Endodermal cell (in vitro differentiated cells): ENCODE measurements around the gene SRP14. TPM values are rescaled to one million over a fixed set of nuclear protein-coding genes. Genes with fewer than 3 reads are reported as not detected.

Experiments used
- DNase-seq: peaks from one replicate; pipeline ENCODE4 v3.0.0-alpha.2; 2017
- H3K27ac ChIP-seq: 2 replicates; pipeline ENCODE4 v1.5.1; 2013; ENCODE audit warnings: mild to moderate bottlenecking, low read depth, low read length, moderate library complexity
- H3K27me3 ChIP-seq: 2 replicates; pipeline ENCODE4 v1.6.1; 2013; ENCODE audit warnings: mild to moderate bottlenecking, low read length, moderate library complexity; ENCODE audit not compliant: insufficient read depth, control insufficient read depth, poor library complexity, severe bottlenecking
- H3K36me3 ChIP-seq: 2 replicates; pipeline ENCODE4 v1.7.0; 2013; ENCODE audit warnings: mild to moderate bottlenecking, low read length, moderate library complexity; ENCODE audit not compliant: control insufficient read depth, insufficient read depth
- H3K4me1 ChIP-seq: one replicate; pipeline ENCODE4 v1.7.0; 2013; ENCODE audit warnings: low read length; ENCODE audit not compliant: control insufficient read depth, insufficient read depth
- H3K4me3 ChIP-seq: 2 replicates; pipeline ENCODE4 v1.5.1; 2013; ENCODE audit warnings: mild to moderate bottlenecking, low read length, moderate library complexity
- H3K9ac ChIP-seq: 2 replicates; pipeline ENCODE4 v1.6.1; 2013; ENCODE audit warnings: mild to moderate bottlenecking, low read length, moderate library complexity; ENCODE audit not compliant: poor library complexity, severe bottlenecking; ENCODE audit errors: extremely low read depth
- H3K9me3 ChIP-seq: 2 replicates; pipeline ENCODE4 v1.6.1; 2013; ENCODE audit warnings: mild to moderate bottlenecking, low read length, moderate library complexity; ENCODE audit not compliant: control insufficient read depth
- H3K27ac Mint-ChIP-seq: 2 replicates; pipeline ENCODE4 v1.8.0; 2020; ENCODE audit warnings: mixed read lengths
- H3K27me3 Mint-ChIP-seq: 2 replicates; pipeline ENCODE4 v1.8.0; 2021; ENCODE audit warnings: mild to moderate bottlenecking, mixed read lengths; ENCODE audit not compliant: insufficient read depth
- H3K36me3 Mint-ChIP-seq: 2 replicates; pipeline ENCODE4 v1.8.0; 2020; ENCODE audit warnings: low read depth, mixed read lengths
- H3K4me1 Mint-ChIP-seq: 2 replicates; pipeline ENCODE4 v1.8.0; 2020; ENCODE audit warnings: mixed read lengths
- H3K4me3 Mint-ChIP-seq: 2 replicates; pipeline ENCODE4 v1.8.0; 2020; ENCODE audit warnings: mild to moderate bottlenecking, moderate library complexity, mixed read lengths
- H3K9me3 Mint-ChIP-seq: 2 replicates; pipeline ENCODE4 v1.8.0; 2020; ENCODE audit warnings: mild to moderate bottlenecking, mixed read lengths
- CTCF ChIP-seq: fragments of 200-600 bp; sonication (generic); conservative IDR thresholded peaks from 2 replicates; pipeline ENCODE4 v1.5.0; 2021; ENCODE audit warnings: antibody characterized with exemption, mild to moderate bottlenecking
- WGBS, 2 experiments: methylation state at CpG; one replicate each; pipeline versions ENCODE4 v1.1.5 to v1.1.7; 2013; ENCODE audit warnings: missing lambda C conversion rate in 2 of 2, mixed read lengths in 1 of 2; ENCODE audit not compliant: insufficient coverage in 1 of 2, insufficient read length in 1 of 2; 5-methylcytosine and 5-hydroxymethylcytosine counted together
- total RNA-seq, 2 donors: library from RNA; stranded (reverse); fragmentation: NEBNext Ultra II Directional in 1 of 2; extraction: Animal tissue kit (Norgen Biotek cat#: 25700) in 1 of 2; gene quantifications; 2 replicates in 1 of 2; 3 replicates in 1 of 2; pipeline ENCODE4 v1.2.1, GENCODE V29; 2021

SRP14 gene
- total RNA-seq, 2 donors from 2014 or later = 237 to 293 TPM

GRCh38 chr15:40008061-40008765 is 30.8 kb downstream of the SRP14 start:
- peaks cover 15% of the 10 kb centered on the region for H3K9me3 ChIP-seq
- H3K36me3 ChIP-seq = peaks cover 80% of the 10 kb centered on the region
- H3K27ac Mint-ChIP-seq = peak overlapping the region; percentile 8
- H3K36me3 Mint-ChIP-seq = peaks cover 74% of the 10 kb centered on the region
- no peaks in the 10 kb centered on the region for H3K27me3 Mint-ChIP-seq
- no peak overlapping the region for H3K27ac ChIP-seq
- no peak for TF ChIP-seq CTCF
- WGBS, 2 experiments = 88 to 90% methylated on average over 3 of the region's 3 CpGs
- H3K9ac ChIP-seq = no peak overlapping the region
- H3K9me3 Mint-ChIP-seq = peaks cover 12% of the 10 kb centered on the region
- H3K4me1 Mint-ChIP-seq = peaks cover 6% of the 10 kb centered on the region
- no peaks in the 10 kb centered on the region for H3K27me3 ChIP-seq
- no peak overlapping the region for H3K4me3 ChIP-seq
- H3K4me1 ChIP-seq = peaks cover 5% of the 10 kb centered on the region
- no peak for DNase-seq
- H3K4me3 Mint-ChIP-seq = no peak overlapping the region

- Mint-ChIP-seq H3K36me3 (peaks cover 68% of the 10 kb centered on the region), H3K4me3 (no peak overlapping the region), H3K27ac (no peak overlapping the region), H3K4me1 (peaks cover 15% of the 10 kb centered on the region), H3K27me3 (no peaks in the 10 kb centered on the region), H3K9me3 (no peaks in the 10 kb centered on the region)
- no peak overlapping the region for H3K27ac ChIP-seq
- H3K9ac ChIP-seq = no peak overlapping the region
- TF ChIP-seq CTCF = no peak
- no peaks in the 10 kb centered on the region for H3K9me3 ChIP-seq
- no peak overlapping the region for H3K4me3 ChIP-seq
- no peak for DNase-seq
- WGBS, 2 experiments = 86 to 98% methylated on average over 1 to 2 of the region's 2 CpGs
- H3K27me3 ChIP-seq = no peaks in the 10 kb centered on the region
- H3K36me3 ChIP-seq = peaks cover 72% of the 10 kb centered on the region
- H3K4me1 ChIP-seq = peaks cover 5% of the 10 kb centered on the region
Observed at GRCh38 chr15:40006646-40007045, 32.3 kb downstream of the SRP14 start.

GRCh38 chr15:40006003-40006402 is 33.0 kb downstream of the SRP14 start:
- no peak for DNase-seq
- no peak for TF ChIP-seq CTCF
- H3K9me3 ChIP-seq = no peaks in the 10 kb centered on the region
- WGBS, 2 experiments = 92% methylated on average over 2 of the region's 3 CpGs; no CpG with 5 or more reads in 1 of the 2 experiments
- H3K4me1 ChIP-seq = peaks cover 5% of the 10 kb centered on the region
- Mint-ChIP-seq H3K36me3 (peaks cover 68% of the 10 kb centered on the region), H3K27me3 (no peaks in the 10 kb centered on the region), H3K4me3 (no peak overlapping the region), H3K4me1 (peaks cover 15% of the 10 kb centered on the region), H3K9me3 (no peaks in the 10 kb centered on the region), H3K27ac (no peak overlapping the region)
- no peaks in the 10 kb centered on the region for H3K27me3 ChIP-seq
- peaks cover 66% of the 10 kb centered on the region for H3K36me3 ChIP-seq
- H3K27ac ChIP-seq = no peak overlapping the region
- H3K9ac ChIP-seq = no peak overlapping the region
- no peak overlapping the region for H3K4me3 ChIP-seq
